ENCODE results near the gene DLGAP5.

DNA sequence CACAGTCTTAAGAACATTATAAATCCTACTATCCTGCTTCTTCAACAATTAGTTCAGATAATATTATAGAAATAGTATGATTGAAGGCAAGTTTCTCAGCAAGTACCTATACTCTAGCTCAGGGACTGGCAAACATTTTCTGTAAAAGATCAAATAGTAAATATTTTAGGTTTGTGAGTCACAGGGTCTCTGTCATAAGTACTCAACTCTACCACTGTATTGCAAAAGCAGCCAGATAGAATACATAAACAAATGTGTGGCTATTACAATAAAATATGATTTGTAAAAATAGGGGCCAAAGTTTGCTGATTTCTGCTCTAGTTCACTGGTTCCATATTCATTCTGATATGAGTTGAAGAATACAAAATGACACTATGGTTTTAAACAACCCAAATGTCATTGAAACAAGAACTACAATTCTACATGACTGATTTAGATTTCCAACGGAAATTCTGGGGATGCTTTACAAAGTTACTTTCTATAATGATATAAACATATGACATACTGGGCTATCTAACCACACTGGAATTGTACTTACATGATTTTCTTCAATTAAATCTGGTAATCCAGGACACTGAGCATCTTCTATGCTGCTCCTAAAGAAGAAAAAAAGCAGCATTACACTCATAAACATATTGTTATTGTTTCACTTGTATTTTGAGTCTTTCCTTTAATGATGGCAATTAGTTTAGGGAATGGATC lies 39.2 kb downstream of the DLGAP5 start:
- TF ChIP-seq, protein P1, sequence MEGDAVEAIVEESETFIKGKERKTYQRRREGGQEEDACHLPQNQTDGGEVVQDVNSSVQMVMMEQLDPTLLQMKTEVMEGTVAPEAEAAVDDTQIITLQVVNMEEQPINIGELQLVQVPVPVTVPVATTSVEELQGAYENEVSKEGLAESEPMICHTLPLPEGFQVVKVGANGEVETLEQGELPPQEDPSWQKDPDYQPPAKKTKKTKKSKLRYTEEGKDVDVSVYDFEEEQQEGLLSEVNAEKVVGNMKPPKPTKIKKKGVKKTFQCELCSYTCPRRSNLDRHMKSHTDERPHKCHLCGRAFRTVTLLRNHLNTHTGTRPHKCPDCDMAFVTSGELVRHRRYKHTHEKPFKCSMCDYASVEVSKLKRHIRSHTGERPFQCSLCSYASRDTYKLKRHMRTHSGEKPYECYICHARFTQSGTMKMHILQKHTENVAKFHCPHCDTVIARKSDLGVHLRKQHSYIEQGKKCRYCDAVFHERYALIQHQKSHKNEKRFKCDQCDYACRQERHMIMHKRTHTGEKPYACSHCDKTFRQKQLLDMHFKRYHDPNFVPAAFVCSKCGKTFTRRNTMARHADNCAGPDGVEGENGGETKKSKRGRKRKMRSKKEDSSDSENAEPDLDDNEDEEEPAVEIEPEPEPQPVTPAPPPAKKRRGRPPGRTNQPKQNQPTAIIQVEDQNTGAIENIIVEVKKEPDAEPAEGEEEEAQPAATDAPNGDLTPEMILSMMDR (conservative IDR thresholded peaks at IDR 0.05) = no peak
- TF ChIP-seq ZFX (IDR thresholded peaks at IDR 0.05) = no peak
